Choroid plexus epithelial cell (primary cell): ENCODE measurements around the gene DYRK1A.
"Not testable (repeated sequence)": the region's sequence is repeated elsewhere in the genome, so short reads cannot be mapped to it uniquely, and the experiment has no call there.

Source experiments
- DNase-seq: peaks from one replicate; pipeline ENCODE4 v3.0.0-alpha.2; 2010; ENCODE audit warnings: low read depth
- H3K4me3 ChIP-seq: 2 replicates; pipeline ENCODE4 v1.5.1; 2011; ENCODE audit warnings: low read depth, mild to moderate bottlenecking, control low read depth, low read length, moderate library complexity
- TF ChIP-seq, protein P1 (sequence below): conservative IDR thresholded peaks from 2 replicates; pipeline ENCODE4 v1.5.1; 2011; ENCODE audit warnings: low read depth, mild to moderate bottlenecking, control low read depth, inconsistent platforms, low read length, moderate library complexity

DYRK1A gene

DNA sequence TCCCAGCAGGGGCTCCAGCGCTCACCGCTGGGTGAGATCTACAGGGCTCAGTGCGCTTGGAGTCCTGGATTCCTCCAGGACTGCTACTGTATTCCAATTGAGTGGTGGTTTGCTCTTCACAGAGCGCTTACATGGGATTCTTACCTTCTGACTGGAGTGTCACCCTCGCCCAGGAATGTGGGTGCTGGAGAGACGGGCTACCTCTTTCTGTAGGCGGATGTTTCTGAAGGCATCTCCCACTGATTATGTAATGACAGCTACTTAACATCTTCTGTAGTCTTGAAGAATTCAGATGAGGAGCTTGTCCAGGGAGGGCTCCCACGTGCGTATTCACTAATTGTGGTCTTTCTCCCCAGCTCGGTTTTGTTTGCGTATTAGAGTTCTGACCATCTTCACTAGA lies 154.2 kb downstream of the DYRK1A start:
- no peak overlapping the region for H3K4me3 ChIP-seq
- DNase-seq = peak; percentile 20
- TF ChIP-seq, protein P1, sequence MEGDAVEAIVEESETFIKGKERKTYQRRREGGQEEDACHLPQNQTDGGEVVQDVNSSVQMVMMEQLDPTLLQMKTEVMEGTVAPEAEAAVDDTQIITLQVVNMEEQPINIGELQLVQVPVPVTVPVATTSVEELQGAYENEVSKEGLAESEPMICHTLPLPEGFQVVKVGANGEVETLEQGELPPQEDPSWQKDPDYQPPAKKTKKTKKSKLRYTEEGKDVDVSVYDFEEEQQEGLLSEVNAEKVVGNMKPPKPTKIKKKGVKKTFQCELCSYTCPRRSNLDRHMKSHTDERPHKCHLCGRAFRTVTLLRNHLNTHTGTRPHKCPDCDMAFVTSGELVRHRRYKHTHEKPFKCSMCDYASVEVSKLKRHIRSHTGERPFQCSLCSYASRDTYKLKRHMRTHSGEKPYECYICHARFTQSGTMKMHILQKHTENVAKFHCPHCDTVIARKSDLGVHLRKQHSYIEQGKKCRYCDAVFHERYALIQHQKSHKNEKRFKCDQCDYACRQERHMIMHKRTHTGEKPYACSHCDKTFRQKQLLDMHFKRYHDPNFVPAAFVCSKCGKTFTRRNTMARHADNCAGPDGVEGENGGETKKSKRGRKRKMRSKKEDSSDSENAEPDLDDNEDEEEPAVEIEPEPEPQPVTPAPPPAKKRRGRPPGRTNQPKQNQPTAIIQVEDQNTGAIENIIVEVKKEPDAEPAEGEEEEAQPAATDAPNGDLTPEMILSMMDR = no peak

DNA sequence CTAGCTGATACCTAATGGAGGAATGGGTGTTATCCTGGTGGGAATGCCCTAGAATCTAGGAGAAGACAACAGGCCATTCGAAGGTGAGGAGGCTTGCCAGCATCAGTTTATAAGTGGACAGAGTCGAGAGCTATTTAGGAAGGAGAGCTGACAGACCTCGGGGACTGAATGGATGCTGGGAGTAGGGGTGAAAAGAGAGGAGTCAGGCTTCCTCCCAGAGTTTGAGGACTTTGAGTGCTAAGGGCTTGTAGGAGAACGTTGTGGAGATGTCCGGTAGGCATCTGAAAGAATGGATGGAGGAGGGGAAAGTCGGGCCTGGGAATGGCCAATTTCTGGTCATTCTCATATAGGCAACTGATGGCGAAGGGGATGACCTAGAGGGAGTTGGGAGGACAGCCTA lies 155.1 kb downstream of the DYRK1A start:
- no peak overlapping the region for H3K4me3 ChIP-seq
- no peak for DNase-seq
- TF ChIP-seq, protein P1 = no peak

- TF ChIP-seq, protein P1 = no peak
- no peak for DNase-seq
- H3K4me3 ChIP-seq = no peak overlapping the region
These were observed 156.2 kb downstream of the DYRK1A start for GRCh38 chr21:37522641-37523295.

GRCh38 chr21:37524944-37525343 lies 158.4 kb downstream of the DYRK1A start:
- DNase-seq, H3K4me3 ChIP-seq: not testable (repeated sequence)

- H3K4me3 ChIP-seq = no peak overlapping the region
- DNase-seq = peak; percentile 65
- TF ChIP-seq, protein P1 = no peak
These were observed 159.2 kb downstream of the DYRK1A start for GRCh38 chr21:37525810-37526209.

GRCh38 chr21:37527103-37527502 lies 160.5 kb downstream of the DYRK1A start:
- TF ChIP-seq, protein P1 = no peak
- H3K4me3 ChIP-seq = no peak overlapping the region
- DNase-seq = no peak

GRCh38 chr21:37527716-37528115 lies 161.1 kb downstream of the DYRK1A start:
- no peak for DNase-seq
- TF ChIP-seq, protein P1 = no peak

More at GRCh38 chr21:37527716-37528115, 161.1 kb downstream of the DYRK1A start:
- H3K4me3 ChIP-seq = no peak overlapping the region
